Measurements from ENCODE around the gene IL17RE.
"Not testable (repeated sequence)": the region's sequence is repeated elsewhere in the genome, so short reads cannot be mapped to it uniquely, and the experiment has no call there.

The IL17RE gene

DNA sequence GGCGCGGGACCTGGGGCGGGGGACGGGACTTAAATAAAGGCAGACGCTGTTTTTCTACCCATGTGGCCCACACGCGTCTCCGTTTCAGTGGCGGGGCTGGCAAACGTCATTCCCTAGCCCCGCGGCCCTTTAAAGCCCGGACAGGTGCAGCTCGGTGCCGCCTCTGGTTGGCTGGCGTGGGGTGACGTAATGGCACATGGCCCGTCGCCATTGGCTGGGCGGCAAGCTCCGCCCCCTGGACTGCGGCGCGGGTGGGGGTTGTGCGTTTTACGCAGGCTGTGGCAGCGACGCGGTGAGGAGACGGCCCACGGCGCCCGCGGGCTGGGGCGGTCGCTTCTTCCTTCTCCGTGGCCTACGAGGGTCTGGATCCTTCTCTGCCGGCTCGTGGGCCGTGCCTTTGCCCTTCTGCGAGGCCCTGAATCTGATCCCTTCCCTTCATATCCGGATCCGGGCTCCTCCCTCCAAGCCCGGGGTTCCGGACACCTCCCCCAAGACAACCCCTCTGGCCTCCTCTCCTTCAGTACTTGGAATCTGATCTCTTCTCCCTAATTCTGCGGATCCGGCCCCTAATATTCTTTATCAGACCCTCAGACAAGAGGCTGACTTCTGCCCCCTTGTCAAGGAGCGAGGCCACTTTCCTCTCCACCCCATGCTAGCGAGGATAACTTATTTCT is 31.1 kb downstream of the IL17RE start, which contains the start of gene CRELD1:
Gene CRELD1, plus strand, starts transcription at position 274 of the 674 bp plus-strand sequence. CDS start 605 bp downstream, outside the sequence.
- no peak for DNase-seq (ENCODE audit: low read depth, low spot score)

DNA sequence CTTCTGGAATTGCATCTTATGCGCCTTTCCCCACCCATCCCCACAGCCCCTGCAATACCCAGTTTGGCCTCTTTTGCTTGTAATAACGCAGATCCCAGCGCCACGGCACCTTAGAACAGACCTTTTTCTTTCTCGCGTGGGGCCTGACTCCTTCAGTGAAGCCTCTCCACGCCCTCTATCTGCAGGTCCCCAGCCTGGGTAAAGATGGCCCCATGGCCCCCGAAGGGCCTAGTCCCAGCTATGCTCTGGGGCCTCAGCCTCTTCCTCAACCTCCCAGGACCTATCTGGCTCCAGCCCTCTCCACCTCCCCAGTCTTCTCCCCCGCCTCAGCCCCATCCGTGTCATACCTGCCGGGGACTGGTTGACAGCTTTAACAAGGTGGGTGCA is 31.6 kb downstream of the IL17RE start:
- no peak for DNase-seq (ENCODE audit: low read depth, low spot score)

DNA sequence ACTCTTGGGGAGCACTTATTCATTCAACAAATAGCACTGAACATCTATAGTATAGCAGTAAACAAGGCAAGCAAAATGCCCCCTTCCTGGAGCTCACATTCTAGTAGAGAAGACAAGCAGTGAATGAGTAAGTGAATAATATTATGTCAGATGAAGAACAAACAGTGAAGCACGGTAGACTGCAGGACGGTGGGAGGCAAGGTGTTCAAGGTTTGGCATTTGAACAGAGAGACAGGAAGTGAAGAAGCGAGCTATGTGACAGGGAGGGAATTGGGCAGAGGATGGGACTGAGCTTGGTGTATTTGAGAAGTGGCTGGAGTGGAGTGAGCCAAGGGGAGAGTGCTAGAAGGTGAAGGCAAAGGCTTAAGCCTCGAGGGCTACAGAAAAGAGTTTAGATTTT is 32.3 kb downstream of the IL17RE start:
- DNase-seq (ENCODE audit: low read depth, low spot score) = no peak

GRCh38 chr3:9935966-9936510 is 33.4 kb downstream of the IL17RE start:
- no peak for DNase-seq (ENCODE audit: low read depth, low spot score)

DNA sequence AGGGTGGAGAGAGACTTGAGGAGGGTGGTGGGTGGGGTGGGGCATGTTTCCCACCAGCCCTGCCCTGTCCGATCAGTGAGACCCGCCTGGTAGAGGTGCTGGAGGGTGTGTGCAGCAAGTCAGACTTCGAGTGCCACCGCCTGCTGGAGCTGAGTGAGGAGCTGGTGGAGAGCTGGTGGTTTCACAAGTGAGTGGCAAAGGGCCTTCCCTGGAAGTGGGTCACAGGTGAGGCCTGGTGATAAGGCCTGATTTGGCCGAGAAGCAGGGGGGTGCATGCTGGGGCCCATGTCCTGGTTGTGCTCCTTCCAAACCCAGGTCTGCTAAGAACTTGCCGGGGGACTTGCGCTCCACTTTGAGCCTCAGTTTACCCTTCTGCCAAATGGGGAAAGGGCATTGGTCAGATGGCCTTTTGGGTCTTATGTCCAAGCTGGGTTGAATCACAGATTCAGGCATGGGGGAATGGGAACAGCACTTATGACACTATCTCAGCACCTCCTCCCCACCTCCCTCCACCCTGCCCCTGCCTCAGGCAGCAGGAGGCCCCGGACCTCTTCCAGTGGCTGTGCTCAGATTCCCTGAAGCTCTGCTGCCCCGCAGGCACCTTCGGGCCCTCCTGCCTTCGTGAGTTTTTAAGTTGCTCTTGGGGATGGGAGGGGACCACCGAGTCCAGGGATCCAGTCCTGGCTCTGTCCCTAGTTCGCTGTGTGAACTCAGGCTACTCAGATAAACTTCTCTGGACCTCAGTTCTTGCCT is 35.0 kb downstream of the IL17RE start:
- no peak for DNase-seq (ENCODE audit: low read depth, low spot score)

DNA sequence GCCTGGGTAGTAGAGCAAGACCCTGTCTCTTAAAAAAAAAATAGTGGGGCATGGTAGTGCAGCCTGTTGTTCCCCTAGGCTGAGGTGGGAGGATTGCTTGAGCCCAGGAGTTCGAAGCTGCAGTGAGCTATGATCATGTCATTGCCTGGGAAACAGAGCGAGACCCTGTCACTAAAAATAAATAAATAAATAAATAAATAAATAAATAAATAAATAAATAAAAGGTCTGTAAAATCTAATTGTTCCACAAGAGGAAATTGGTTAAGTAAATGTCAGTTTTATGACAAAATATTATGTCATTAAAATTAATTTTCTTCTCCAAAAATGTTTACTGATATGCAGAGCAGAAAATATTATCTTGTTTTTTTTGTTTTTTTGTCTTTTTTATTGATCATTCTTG is 36.3 kb downstream of the IL17RE start:
- DNase-seq (ENCODE audit: low read depth, low spot score) = no peak

GRCh38 chr3:9939906-9940305 is 37.3 kb downstream of the IL17RE start:
- not testable (repeated sequence) for DNase-seq (ENCODE audit: low read depth, low spot score)

GRCh38 chr3:9940746-9941145 is 38.1 kb downstream of the IL17RE start:
- no peak for DNase-seq (ENCODE audit: low read depth, low spot score)

- no peak for DNase-seq (ENCODE audit: low read depth, low spot score)
Observed at GRCh38 chr3:9942164-9942563, 39.5 kb downstream of the IL17RE start.

GRCh38 chr3:9942934-9943690 is 40.5 kb downstream of the IL17RE start:
- no peak for DNase-seq (ENCODE audit: low read depth, low spot score)

- no peak for DNase-seq (ENCODE audit: low read depth, low spot score)
Observed at GRCh38 chr3:9944271-9944670, 41.6 kb downstream of the IL17RE start.

DNA sequence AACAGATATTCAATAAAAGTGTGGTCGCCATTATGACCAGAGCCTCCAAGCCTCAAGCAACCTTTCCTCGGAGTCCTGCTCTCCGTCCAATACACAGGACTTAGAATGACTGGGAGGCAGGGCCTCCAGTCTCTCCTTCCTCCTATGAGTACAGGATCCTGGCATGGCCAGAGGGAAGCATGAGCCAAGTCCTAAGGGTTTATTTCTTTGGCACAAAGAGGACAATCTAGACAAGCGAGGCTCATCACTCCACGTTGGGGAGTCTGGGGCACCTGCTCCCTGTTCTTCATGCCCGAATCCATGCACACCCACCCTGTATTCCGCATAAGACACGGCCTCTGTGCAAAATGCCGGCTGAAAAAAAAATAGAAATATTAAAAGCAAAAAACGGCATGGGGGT is 42.7 kb downstream of the IL17RE start:
- DNase-seq (ENCODE audit: low read depth, low spot score) = no peak

- DNase-seq (ENCODE audit: low read depth, low spot score) = no peak
Observed at GRCh38 chr3:9946112-9947024, 43.7 kb downstream of the IL17RE start.

GRCh38 chr3:9947025-9947995 is 44.7 kb downstream of the IL17RE start:
- no peak for DNase-seq (ENCODE audit: low read depth, low spot score)

GRCh38 chr3:9948586-9948985 is 45.9 kb downstream of the IL17RE start:
- no peak for DNase-seq (ENCODE audit: low read depth, low spot score)

- DNase-seq (ENCODE audit: low read depth, low spot score) = no peak
Observed at GRCh38 chr3:9949115-9949514, 46.5 kb downstream of the IL17RE start.

- DNase-seq (ENCODE audit: low read depth, low spot score) = no peak
Observed at GRCh38 chr3:9949626-9950025, 47.0 kb downstream of the IL17RE start.

GRCh38 chr3:9951126-9951525 is 48.5 kb downstream of the IL17RE start:
- no peak for DNase-seq (ENCODE audit: low read depth, low spot score)

- no peak for DNase-seq (ENCODE audit: low read depth, low spot score)
Observed at GRCh38 chr3:9951598-9951961, 48.9 kb downstream of the IL17RE start.
